NT2/D1 (cell line): ENCODE measurements around the gene SLC25A22.

Source experiments
- DNase-seq: peaks from one replicate; pipeline ENCODE4 v3.0.0-alpha.2; 2011; ENCODE audit warnings: low read depth, low spot score
- H3K27me3 ChIP-seq: 2 replicates; pipeline ENCODE4 v1.6.0; 2011; ENCODE audit warnings: mild to moderate bottlenecking; ENCODE audit not compliant: insufficient read length, insufficient read depth
- H3K36me3 ChIP-seq: 2 replicates; pipeline ENCODE4 v1.6.1; 2011; ENCODE audit warnings: mild to moderate bottlenecking, low read length, mixed read lengths; ENCODE audit not compliant: insufficient read depth, insufficient read length
- H3K4me1 ChIP-seq: 2 replicates; pipeline ENCODE4 v1.5.1; 2011; ENCODE audit not compliant: insufficient read depth, insufficient read length
- H3K4me3 ChIP-seq: 2 replicates; pipeline ENCODE4 v1.5.1; 2011; ENCODE audit warnings: low read depth; ENCODE audit not compliant: insufficient read length
- H3K9ac ChIP-seq: 2 replicates; pipeline ENCODE4 v1.6.0; 2011; ENCODE audit warnings: low read depth; ENCODE audit not compliant: insufficient read length
- H3K9me3 ChIP-seq: 2 replicates; pipeline ENCODE4 v1.5.1; 2011; ENCODE audit warnings: mild to moderate bottlenecking, low read length; ENCODE audit not compliant: insufficient read depth
- SUZ12 ChIP-seq: IDR thresholded peaks from 2 replicates; pipeline ENCODE4 v1.6.1; 2011; ENCODE audit not compliant: insufficient read length, insufficient read depth; ENCODE audit errors: extremely low read depth
- YY1 ChIP-seq: IDR thresholded peaks from 2 replicates; pipeline ENCODE4 v1.6.1; 2011; ENCODE audit not compliant: insufficient read length, insufficient read depth
- ZNF274 ChIP-seq: IDR thresholded peaks from 2 replicates; pipeline ENCODE4 v1.6.1; 2011; ENCODE audit warnings: mild to moderate bottlenecking, low read depth, low read length

SLC25A22 gene

DNA sequence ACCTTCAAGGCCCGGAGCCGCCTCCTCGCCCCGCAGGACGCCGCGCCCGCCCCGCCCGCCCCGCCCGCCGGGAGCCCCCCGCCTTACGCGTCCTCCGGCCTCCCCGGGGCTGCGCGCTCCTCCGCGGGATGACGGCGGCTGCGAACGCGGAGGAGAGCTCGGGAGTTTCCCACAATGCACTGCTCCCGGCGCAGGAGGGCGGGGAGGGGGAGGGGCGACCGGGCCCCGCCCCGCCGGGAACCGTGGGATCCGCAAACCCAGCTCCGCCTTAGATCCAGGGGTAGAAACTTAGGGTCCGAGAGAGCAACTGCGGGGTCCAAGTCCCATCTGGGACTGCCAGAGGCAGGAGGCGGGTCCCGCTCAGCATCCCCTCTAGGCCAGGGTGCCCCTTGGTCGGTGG, 8.1 kb downstream of the SLC25A22 start, which contains the start of gene CEND1:
CEND1 (minus strand) TSS at position 148 of the 400 bp plus-strand sequence. CDS start 1,514 bp downstream, outside the sequence.
- no peak within 1 kb of the TSS for H3K4me3 ChIP-seq
- no peak for TF ChIP-seq SUZ12
- no peak for TF ChIP-seq YY1
- no peak for TF ChIP-seq ZNF274

DNA sequence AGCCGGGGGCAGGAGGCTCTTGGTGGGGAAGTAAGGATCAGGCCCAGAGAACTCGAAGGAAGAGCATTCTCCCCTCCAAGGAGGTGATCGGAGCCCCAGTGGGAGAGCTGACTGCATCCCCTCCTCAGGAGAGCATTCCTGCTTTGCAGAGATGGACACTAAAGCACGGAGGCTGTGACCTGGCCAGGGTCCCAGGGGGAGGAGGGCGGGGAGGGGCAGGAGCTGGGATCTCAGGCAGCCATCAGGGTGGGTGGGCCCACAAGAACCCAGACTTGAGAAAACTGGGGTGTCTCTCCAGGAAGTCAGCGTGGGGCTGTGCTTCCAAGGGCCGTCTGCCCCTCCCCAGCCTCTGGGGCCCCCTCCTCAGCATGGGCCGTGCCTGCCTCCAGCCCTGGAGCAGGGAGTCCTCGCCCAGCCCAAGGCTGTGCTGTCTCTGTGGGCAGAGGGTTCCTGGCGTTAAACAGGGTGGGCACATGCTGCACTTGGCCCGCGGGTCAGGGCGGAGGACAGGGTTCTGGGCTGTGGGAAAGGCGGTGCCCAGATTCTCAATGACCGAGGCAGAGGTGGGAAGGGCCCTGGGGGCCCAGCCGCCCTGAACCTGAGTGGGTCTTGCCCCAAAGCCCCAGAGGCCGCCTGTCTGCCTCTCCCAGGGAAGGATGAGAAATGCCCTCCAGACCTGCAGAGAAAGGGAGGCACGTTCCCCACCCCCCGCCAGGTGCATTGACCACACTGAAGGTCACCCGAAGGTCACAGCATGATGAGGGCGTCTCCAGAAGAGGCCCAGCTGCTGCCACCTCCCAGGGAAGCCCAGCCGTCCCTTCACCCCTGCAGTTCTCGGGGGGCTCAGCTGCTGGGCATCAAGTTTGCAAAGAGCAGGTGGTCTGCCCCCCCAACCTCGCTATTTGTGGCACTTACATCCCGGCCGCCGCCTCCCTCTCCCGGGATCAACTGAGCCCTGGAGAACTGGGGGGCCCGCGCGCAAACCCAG, 8.8 kb downstream of the SLC25A22 start:
- Histone ChIP-seq H3K4me1 (peaks cover 41% of the 10 kb centered on the region), H3K27me3 (no peaks in the 10 kb centered on the region), H3K9me3 (no peaks in the 10 kb centered on the region), H3K36me3 (peaks cover 48% of the 10 kb centered on the region), H3K4me3 (no peak overlapping the region), H3K9ac (peak overlapping the region; percentile 50)
- DNase-seq, result no peak
- TF ChIP-seq ZNF274, result no peak
- TF ChIP-seq SUZ12, result no peak
- no peak for TF ChIP-seq YY1

More for the DNA sequence above, 8.1 kb downstream of the SLC25A22 start, which contains the start of gene CEND1:
- Histone ChIP-seq H3K9me3 (no peaks in the 10 kb centered on the region), H3K4me1 (peaks cover 47% of the 10 kb centered on the region), H3K9ac (peak within 1 kb of the TSS; percentile 76), H3K36me3 (peaks cover 51% of the 10 kb centered on the region), H3K27me3 (no peaks in the 10 kb centered on the region)
- DNase-seq, result no peak

DNA sequence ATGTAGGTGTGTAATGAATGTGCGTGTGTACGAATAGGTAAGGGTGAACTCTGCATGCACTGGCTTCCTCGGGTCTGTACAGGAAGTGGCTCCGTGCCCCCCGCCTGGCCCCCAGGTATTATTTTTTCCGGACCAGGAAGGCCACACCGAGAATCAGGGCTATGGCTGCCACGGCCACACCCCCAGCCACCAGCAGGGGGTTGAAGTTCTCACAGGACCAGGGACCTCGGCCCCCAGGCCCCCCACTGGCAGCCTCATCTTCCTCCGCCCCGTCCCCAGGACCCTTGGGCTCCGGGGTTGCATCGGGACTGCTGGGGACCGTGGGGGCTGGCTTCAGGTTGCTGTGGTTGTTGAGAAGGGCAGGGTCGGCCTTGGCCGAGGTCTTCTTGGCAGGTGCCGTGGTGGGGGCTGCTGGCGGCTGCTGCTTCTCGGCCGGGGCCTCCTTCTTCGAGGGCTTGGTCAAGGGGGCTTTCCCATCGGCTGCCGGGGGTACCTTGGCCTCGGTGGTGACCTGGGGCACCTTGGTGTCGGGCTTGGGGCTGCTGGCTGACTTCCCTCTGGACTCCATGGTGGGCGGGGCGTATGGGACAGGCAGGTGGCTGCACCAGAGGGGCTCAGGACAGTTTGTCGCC, 10.0 kb downstream of the SLC25A22 start:
- no peak for DNase-seq
- H3K9ac ChIP-seq, result no peak overlapping the region
- H3K36me3 ChIP-seq, result peaks cover 37% of the 10 kb centered on the region
- no peaks in the 10 kb centered on the region for H3K27me3 ChIP-seq
- peaks cover 39% of the 10 kb centered on the region for H3K4me1 ChIP-seq
- no peak overlapping the region for H3K4me3 ChIP-seq
- TF ChIP-seq ZNF274 (no peak), YY1 (no peak), SUZ12 (no peak)
- no peaks in the 10 kb centered on the region for H3K9me3 ChIP-seq

DNA sequence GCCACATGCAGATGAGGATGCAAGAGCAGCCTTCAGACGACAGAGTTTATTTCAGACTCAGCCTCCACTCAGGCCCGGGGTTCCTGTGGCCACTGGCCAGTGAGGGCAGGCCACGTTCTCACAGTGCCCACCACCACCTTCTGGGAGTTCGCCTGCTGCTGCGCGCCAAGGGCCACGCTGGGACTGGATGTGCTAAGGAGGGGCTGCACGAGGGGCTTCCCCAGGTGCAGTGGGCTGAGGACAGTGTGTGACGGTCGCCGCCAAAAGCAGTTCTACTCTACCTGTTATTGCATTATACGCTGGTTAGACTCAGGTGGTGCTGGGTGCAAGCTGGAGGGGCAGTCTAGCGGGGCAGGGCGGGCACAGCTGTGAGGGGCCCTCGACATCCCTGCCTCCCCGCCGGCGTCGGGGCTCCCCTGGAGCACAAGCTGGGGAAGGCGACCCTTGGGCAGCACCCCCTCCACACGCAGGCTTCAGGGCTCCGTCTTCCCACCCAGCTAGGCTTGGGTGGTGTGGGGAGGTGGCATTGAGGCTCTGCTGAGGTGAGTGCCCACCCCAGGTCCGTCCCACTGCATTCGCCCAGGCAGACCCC, 10.9 kb downstream of the SLC25A22 start:
- H3K4me3 ChIP-seq, result no peak overlapping the region
- no peaks in the 10 kb centered on the region for H3K27me3 ChIP-seq
- no peaks in the 10 kb centered on the region for H3K9me3 ChIP-seq
- TF ChIP-seq ZNF274 (no peak), SUZ12 (no peak), YY1 (no peak)
- DNase-seq, result no peak
- peaks cover 42% of the 10 kb centered on the region for H3K4me1 ChIP-seq
- H3K9ac ChIP-seq, result no peak overlapping the region
- H3K36me3 ChIP-seq, result peaks cover 32% of the 10 kb centered on the region

DNA sequence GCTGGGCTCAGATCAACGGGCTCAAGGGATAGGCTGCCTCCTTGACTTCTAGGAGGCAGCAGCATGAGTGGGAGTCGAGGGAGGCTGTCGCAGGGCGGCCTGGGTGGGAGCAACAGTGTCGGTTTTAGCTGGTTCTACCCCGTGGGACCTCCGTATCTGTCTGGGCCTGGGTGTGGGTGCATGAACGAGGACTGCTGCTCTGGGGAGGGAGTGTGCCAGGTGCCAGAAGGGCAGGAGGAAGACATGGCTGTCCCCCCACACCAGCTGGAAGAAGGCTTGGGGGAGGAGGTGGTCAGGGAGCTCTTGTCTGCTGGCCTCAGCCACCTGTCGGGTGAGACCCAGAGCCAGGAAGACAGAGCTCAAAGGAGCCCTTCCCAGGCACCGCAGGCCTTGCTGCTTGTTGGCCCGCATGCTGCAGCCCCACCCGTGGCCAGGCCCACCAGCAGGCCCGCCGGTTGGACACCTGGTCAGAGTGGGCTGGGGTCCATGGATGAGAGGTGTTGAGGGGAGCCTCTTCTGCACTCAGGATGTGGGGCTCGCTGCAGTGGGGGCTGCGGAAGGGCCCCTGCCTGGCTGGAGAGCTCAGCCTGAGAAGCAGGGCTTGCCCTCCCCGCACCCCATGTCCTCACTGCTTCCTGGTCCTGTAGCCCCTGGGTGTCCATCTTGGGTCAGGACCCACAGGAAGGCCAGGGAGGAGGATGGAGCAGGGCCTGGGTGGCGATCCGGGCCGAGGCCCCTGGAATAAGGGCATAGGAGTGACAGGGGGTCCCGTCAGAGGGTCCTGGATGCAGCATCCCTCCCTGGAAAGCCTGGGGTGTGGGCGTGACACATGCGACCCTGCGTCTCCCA, 11.6 kb downstream of the SLC25A22 start:
- H3K36me3 ChIP-seq, result peaks cover 32% of the 10 kb centered on the region
- H3K9ac ChIP-seq, result peak overlapping the region; percentile 3
- DNase-seq, result no peak
- TF ChIP-seq ZNF274, result no peak
- no peak for TF ChIP-seq YY1
- no peak for TF ChIP-seq SUZ12
- no peaks in the 10 kb centered on the region for H3K27me3 ChIP-seq
- H3K9me3 ChIP-seq, result no peaks in the 10 kb centered on the region
- H3K4me1 ChIP-seq, result peaks cover 43% of the 10 kb centered on the region
- H3K4me3 ChIP-seq, result no peak overlapping the region

DNA sequence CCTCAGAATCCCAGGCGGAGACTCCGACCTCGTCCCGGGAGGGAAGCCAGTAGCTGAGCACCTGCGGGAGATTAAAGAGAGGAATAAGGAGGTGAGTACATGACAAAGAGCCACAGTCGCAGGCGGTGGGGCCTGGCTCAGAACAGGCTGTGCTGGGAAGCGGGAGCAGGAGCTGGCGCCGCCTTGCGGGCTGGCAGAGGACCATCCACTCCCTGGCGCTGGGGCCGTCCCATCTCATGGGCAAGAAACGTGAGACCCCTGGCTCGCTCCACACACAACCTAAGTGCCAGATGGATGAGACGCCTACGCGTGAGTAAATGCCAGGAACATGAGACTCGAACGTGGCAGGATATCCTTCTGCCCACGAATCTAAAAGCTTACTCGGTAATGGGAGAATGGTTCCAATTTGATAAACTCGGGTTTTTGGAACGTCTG, 14.5 kb downstream of the SLC25A22 start:
- Histone ChIP-seq H3K4me3 (no peak overlapping the region), H3K9ac (no peak overlapping the region), H3K9me3 (no peaks in the 10 kb centered on the region), H3K4me1 (peaks cover 43% of the 10 kb centered on the region), H3K36me3 (peaks cover 48% of the 10 kb centered on the region), H3K27me3 (no peaks in the 10 kb centered on the region)
- peak; percentile 94 for DNase-seq
- TF ChIP-seq SUZ12 (no peak), ZNF274 (no peak), YY1 (no peak)
